ENCODE results near the gene MSI2. TPM values are rescaled to one million over a fixed set of nuclear protein-coding genes. Genes with fewer than 3 reads are reported as not detected.
A peak's percentile ranks its signal among the peaks of the same experiment; 100 is the strongest.

Gene MSI2
- total and polyA plus RNA-seq, 9 of the 15 experiments (the other 6 are each of a cell fraction or from before 2014, with no cell fraction given): 4.6 to 61.8 (median 42.4) TPM

DNA sequence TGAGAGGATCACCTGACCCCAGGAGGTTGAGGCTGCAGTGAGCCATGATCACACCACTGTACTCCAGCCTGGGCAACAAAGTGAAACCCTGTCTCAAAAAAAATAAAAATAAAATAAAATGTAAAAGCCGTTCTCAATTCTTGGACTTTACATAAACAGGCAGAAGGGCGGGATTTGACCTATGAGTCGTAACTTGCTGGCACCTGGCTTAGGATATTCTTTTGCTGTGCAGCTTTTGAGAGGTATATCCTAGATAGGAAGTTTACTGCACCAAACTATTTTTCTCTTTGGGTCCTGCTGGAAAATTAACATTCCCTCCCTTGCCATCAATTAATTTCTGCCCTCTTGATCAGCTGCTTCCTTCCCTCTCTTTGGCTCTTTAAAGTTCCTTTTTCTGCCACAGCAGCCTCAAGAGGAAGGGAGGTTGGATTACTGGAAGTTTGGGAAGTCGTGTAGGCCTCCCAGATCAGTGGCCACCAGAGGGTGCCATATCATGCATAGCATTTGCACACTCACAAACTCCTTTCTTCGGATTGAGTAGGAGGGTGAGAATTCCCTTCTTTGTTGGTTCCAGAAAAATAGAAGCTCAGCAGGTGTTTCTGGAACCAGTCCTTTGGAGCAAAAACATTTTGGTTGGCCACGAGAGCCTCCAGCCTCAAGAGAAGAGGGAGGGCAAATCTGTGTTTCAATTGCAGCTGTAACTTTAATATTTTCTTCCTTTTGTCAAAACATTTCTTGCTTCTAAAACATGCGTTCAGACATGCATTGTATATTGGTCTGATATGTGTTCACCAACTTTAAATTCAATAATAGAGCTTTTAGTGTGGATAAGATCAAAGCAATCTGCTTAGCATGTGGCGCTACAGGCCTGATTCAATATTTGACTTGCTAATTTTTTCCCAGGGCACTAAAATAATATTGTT is 341.5 kb downstream of the MSI2 start (continued):
- TF ChIP-seq, protein P1, sequence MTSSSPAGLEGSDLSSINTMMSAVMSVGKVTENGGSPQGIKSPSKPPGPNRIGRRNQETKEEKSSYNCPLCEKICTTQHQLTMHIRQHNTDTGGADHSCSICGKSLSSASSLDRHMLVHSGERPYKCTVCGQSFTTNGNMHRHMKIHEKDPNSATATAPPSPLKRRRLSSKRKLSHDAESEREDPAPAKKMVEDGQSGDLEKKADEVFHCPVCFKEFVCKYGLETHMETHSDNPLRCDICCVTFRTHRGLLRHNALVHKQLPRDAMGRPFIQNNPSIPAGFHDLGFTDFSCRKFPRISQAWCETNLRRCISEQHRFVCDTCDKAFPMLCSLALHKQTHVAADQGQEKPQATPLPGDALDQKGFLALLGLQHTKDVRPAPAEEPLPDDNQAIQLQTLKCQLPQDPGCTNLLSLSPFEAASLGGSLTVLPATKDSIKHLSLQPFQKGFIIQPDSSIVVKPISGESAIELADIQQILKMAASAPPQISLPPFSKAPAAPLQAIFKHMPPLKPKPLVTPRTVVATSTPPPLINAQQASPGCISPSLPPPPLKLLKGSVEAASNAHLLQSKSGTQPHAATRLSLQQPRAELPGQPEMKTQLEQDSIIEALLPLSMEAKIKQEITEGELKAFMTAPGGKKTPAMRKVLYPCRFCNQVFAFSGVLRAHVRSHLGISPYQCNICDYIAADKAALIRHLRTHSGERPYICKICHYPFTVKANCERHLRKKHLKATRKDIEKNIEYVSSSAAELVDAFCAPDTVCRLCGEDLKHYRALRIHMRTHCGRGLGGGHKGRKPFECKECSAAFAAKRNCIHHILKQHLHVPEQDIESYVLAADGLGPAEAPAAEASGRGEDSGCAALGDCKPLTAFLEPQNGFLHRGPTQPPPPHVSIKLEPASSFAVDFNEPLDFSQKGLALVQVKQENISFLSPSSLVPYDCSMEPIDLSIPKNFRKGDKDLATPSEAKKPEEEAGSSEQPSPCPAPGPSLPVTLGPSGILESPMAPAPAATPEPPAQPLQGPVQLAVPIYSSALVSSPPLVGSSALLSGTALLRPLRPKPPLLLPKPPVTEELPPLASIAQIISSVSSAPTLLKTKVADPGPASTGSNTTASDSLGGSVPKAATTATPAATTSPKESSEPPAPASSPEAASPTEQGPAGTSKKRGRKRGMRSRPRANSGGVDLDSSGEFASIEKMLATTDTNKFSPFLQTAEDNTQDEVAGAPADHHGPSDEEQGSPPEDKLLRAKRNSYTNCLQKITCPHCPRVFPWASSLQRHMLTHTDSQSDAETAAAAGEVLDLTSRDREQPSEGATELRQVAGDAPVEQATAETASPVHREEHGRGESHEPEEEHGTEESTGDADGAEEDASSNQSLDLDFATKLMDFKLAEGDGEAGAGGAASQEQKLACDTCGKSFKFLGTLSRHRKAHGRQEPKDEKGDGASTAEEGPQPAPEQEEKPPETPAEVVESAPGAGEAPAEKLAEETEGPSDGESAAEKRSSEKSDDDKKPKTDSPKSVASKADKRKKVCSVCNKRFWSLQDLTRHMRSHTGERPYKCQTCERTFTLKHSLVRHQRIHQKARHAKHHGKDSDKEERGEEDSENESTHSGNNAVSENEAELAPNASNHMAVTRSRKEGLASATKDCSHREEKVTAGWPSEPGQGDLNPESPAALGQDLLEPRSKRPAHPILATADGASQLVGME (CRISPR knock-in tag; IDR thresholded peaks at IDR 0.05): no peak
- TF ChIP-seq, protein P2, sequence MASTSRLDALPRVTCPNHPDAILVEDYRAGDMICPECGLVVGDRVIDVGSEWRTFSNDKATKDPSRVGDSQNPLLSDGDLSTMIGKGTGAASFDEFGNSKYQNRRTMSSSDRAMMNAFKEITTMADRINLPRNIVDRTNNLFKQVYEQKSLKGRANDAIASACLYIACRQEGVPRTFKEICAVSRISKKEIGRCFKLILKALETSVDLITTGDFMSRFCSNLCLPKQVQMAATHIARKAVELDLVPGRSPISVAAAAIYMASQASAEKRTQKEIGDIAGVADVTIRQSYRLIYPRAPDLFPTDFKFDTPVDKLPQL (IDR thresholded peaks at IDR 0.05; ENCODE audit: extremely low read depth, insufficient read length): no peak
- TF ChIP-seq FOSL1 (tag; conservative IDR thresholded peaks at IDR 0.05) (peak; percentile 27; the same call in 1 of the 2 replicates), ETV5 (CRISPR knock-in tag; IDR thresholded peaks at IDR 0.05; ENCODE audit: low read depth) (0 out of 2 replicates have a peak, but pooled peaks have one; percentile 29), PURB (CRISPR knock-in tag; IDR thresholded peaks at IDR 0.05; ENCODE audit: low read depth) (no peak), KLF6 (CRISPR knock-in tag; IDR thresholded peaks at IDR 0.05; ENCODE audit: borderline replicate concordance) (no peak), ZNF589 (CRISPR knock-in tag; IDR thresholded peaks at IDR 0.05; ENCODE audit: low read depth) (no peak)
- TF ChIP-seq, protein P3, sequence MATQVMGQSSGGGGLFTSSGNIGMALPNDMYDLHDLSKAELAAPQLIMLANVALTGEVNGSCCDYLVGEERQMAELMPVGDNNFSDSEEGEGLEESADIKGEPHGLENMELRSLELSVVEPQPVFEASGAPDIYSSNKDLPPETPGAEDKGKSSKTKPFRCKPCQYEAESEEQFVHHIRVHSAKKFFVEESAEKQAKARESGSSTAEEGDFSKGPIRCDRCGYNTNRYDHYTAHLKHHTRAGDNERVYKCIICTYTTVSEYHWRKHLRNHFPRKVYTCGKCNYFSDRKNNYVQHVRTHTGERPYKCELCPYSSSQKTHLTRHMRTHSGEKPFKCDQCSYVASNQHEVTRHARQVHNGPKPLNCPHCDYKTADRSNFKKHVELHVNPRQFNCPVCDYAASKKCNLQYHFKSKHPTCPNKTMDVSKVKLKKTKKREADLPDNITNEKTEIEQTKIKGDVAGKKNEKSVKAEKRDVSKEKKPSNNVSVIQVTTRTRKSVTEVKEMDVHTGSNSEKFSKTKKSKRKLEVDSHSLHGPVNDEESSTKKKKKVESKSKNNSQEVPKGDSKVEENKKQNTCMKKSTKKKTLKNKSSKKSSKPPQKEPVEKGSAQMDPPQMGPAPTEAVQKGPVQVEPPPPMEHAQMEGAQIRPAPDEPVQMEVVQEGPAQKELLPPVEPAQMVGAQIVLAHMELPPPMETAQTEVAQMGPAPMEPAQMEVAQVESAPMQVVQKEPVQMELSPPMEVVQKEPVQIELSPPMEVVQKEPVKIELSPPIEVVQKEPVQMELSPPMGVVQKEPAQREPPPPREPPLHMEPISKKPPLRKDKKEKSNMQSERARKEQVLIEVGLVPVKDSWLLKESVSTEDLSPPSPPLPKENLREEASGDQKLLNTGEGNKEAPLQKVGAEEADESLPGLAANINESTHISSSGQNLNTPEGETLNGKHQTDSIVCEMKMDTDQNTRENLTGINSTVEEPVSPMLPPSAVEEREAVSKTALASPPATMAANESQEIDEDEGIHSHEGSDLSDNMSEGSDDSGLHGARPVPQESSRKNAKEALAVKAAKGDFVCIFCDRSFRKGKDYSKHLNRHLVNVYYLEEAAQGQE (IDR thresholded peaks at IDR 0.05; ENCODE audit: borderline replicate concordance): peak; percentile 48
- TF ChIP-seq, protein P3 (CRISPR knock-in tag; IDR thresholded peaks at IDR 0.05; ENCODE audit: low read depth): no peak

Measured in K562 (cell line).